A673 (cell line): ENCODE data around the gene FBXO21.

Experiments
- CTCF ChIP-seq: fragments of 300-800, 200-600 bp; sonication (generic); conservative IDR thresholded peaks from 2 replicates; pipeline ENCODE4 v1.5.1; 2017; ENCODE audit warnings: low read depth, mild to moderate bottlenecking, antibody characterized with exemption, low read length, moderate library complexity, mixed read lengths
- EZH2 ChIP-seq: fragments of 200-600 bp; sonication (generic); IDR thresholded peaks from 2 replicates; pipeline ENCODE4 v1.6.1; 2017; ENCODE audit warnings: borderline replicate concordance, low read depth, mild to moderate bottlenecking, mixed read lengths, antibody characterized with exemption, low read length; ENCODE audit not compliant: poor library complexity, severe bottlenecking

GRCh38 chr12:117092511-117092780, 97.8 kb downstream of the FBXO21 start:
- no peak for TF ChIP-seq EZH2
- TF ChIP-seq CTCF, result no peak
